ENCODE measurements around the gene LCN10. TPM values are rescaled to one million over a fixed set of nuclear protein-coding genes. Genes with fewer than 3 reads are reported as not detected.

Gene LCN10
- total RNA-seq, 2 experiments from 2014 or later = not detected

GRCh38 chr9:136700304-136700703, 42.4 kb downstream of the LCN10 start:
- Histone ChIP-seq H3K36me3 (ENCODE audit: insufficient read depth, low read length) (no peaks in the 10 kb centered on the region), H3K4me2 (ENCODE audit: low read length) (no peak overlapping the region), H3K9me3 (ENCODE audit: low read length) (no peaks in the 10 kb centered on the region), H3K4me3 (ENCODE audit: low read depth, low read length, poor library complexity, severe bottlenecking) (no peak overlapping the region), H3K79me2 (ENCODE audit: insufficient read depth, low read depth, low read length) (no peaks in the 10 kb centered on the region), H3K9me2 (ENCODE audit: insufficient read depth, low read length) (no peaks in the 10 kb centered on the region), H3K27ac (ENCODE audit: low read depth, low read length, poor library complexity, severe bottlenecking) (no peak overlapping the region), H3K4me1 (ENCODE audit: insufficient read depth, low read length, poor library complexity, severe bottlenecking) (peaks cover 8% of the 10 kb centered on the region), H4K20me1 (ENCODE audit: insufficient read depth, low read length) (no peaks in the 10 kb centered on the region), H2AFZ (ENCODE audit: low read length) (no peak overlapping the region)
- TF ChIP-seq EZH2phosphoT487 (IDR thresholded peaks at IDR 0.05; ENCODE audit: borderline replicate concordance, low read depth, low read length) (no peak), CTCF (conservative IDR thresholded peaks at IDR 0.05; ENCODE audit: low read length) (no peak)
- DNase-seq (ENCODE audit: low spot score) = no peak
- intact Hi-C loops (cut with micrococcal nuclease; ENCODE audit: unreplicated experiment) = no loop called here
- POLR2A ChIA-PET = no interaction called here
- CTCF ChIA-PET (ENCODE audit: unreplicated experiment) = no interaction called here
- no TSS peak for BruUV-seq (replicated peaks)

GRCh38 chr9:136698635-136699246, 44.0 kb downstream of the LCN10 start:
- no peaks in the 10 kb centered on the region for H4K20me1 ChIP-seq (ENCODE audit: insufficient read depth, low read length)
- H2AFZ ChIP-seq (ENCODE audit: low read length) = no peak overlapping the region
- H3K4me3 ChIP-seq (ENCODE audit: low read depth, low read length, poor library complexity, severe bottlenecking) = no peak overlapping the region
- intact Hi-C loops (cut with micrococcal nuclease; ENCODE audit: unreplicated experiment) = no loop called here
- H3K9me3 ChIP-seq (ENCODE audit: low read length) = no peaks in the 10 kb centered on the region
- no peaks in the 10 kb centered on the region for H3K79me2 ChIP-seq (ENCODE audit: insufficient read depth, low read depth, low read length)
- CTCF ChIA-PET (ENCODE audit: unreplicated experiment) = no interaction called here
- no TSS peak for BruUV-seq (replicated peaks)
- no peak for DNase-seq (ENCODE audit: low spot score)
- no peaks in the 10 kb centered on the region for H3K36me3 ChIP-seq (ENCODE audit: insufficient read depth, low read length)
- H3K4me2 ChIP-seq (ENCODE audit: low read length) = no peak overlapping the region
- no peak for TF ChIP-seq CTCF (conservative IDR thresholded peaks at IDR 0.05; ENCODE audit: low read length)
- TF ChIP-seq EZH2phosphoT487 (IDR thresholded peaks at IDR 0.05; ENCODE audit: borderline replicate concordance, low read depth, low read length) = no peak
- peaks cover 8% of the 10 kb centered on the region for H3K4me1 ChIP-seq (ENCODE audit: insufficient read depth, low read length, poor library complexity, severe bottlenecking)
- no peaks in the 10 kb centered on the region for H3K9me2 ChIP-seq (ENCODE audit: insufficient read depth, low read length)
- POLR2A ChIA-PET = interaction anchor here (0.6 to 0.7 kb wide), 2 partner anchors 13 to 22 kb away, joined by 3 read pairs; no protein-coding TSS in a partner anchor
- H3K27ac ChIP-seq (ENCODE audit: low read depth, low read length, poor library complexity, severe bottlenecking) = no peak overlapping the region

GRCh38 chr9:136697821-136698526, 44.8 kb downstream of the LCN10 start:
- H2AFZ ChIP-seq (ENCODE audit: low read length) = no peak overlapping the region
- intact Hi-C loops (cut with micrococcal nuclease; ENCODE audit: unreplicated experiment) = no loop called here
- no peak for TF ChIP-seq EZH2phosphoT487 (IDR thresholded peaks at IDR 0.05; ENCODE audit: borderline replicate concordance, low read depth, low read length)
- TF ChIP-seq CTCF (conservative IDR thresholded peaks at IDR 0.05; ENCODE audit: low read length) = no peak
- H3K79me2 ChIP-seq (ENCODE audit: insufficient read depth, low read depth, low read length) = no peaks in the 10 kb centered on the region
- ChIA-PET POLR2A (interaction anchor here (0.6 to 0.7 kb wide), 3 partner anchors 12 to 22 kb away, joined by 3 to 5 read pairs (median 3); no protein-coding TSS in a partner anchor), CTCF (ENCODE audit: unreplicated experiment) (no interaction called here)
- peaks cover 8% of the 10 kb centered on the region for H3K4me1 ChIP-seq (ENCODE audit: insufficient read depth, low read length, poor library complexity, severe bottlenecking)
- no peaks in the 10 kb centered on the region for H3K9me2 ChIP-seq (ENCODE audit: insufficient read depth, low read length)
- no peak overlapping the region for H3K4me3 ChIP-seq (ENCODE audit: low read depth, low read length, poor library complexity, severe bottlenecking)
- no peak for DNase-seq (ENCODE audit: low spot score)
- H3K36me3 ChIP-seq (ENCODE audit: insufficient read depth, low read length) = no peaks in the 10 kb centered on the region
- no peaks in the 10 kb centered on the region for H4K20me1 ChIP-seq (ENCODE audit: insufficient read depth, low read length)
- no TSS peak for BruUV-seq (replicated peaks)
- H3K27ac ChIP-seq (ENCODE audit: low read depth, low read length, poor library complexity, severe bottlenecking) = no peak overlapping the region
- H3K9me3 ChIP-seq (ENCODE audit: low read length) = no peaks in the 10 kb centered on the region
- no peak overlapping the region for H3K4me2 ChIP-seq (ENCODE audit: low read length)
